Measurements from ENCODE around the gene PREPL. TPM values are rescaled to one million over a fixed set of nuclear protein-coding genes. Genes with fewer than 3 reads are reported as not detected.

PREPL gene
- total and polyA plus RNA-seq, 2 of the 13 experiments (the other 11 are each of a cell fraction or from before 2014, with no cell fraction given), result 19.7 to 34.3 TPM

- TF ChIP-seq ZFP90 (CRISPR knock-in tag; IDR thresholded peaks at IDR 0.05; ENCODE audit: borderline replicate concordance), result no peak; the same call in 1 of the 2 replicates
- TF ChIP-seq ZFP82 (CRISPR knock-in tag; IDR thresholded peaks at IDR 0.05; ENCODE audit: borderline replicate concordance), result no peak; the same call in 1 of the 2 replicates
- TF ChIP-seq PHF5A (CRISPR knock-in tag; IDR thresholded peaks at IDR 0.05; ENCODE audit: low read depth, unreplicated experiment), result peak; percentile 21
- no peak for TF ChIP-seq ZNF543 (CRISPR knock-in tag; IDR thresholded peaks at IDR 0.05)
- peak; percentile 50 for TF ChIP-seq MAZ (IDR thresholded peaks at IDR 0.05; ENCODE audit: borderline replicate concordance, low read depth, low read length)
- peak; percentile 93 for TF ChIP-seq MAZ (CRISPR knock-in tag; IDR thresholded peaks at IDR 0.05; ENCODE audit: low read depth)
- TF ChIP-seq HBP1 (CRISPR knock-in tag; IDR thresholded peaks at IDR 0.05; ENCODE audit: low read depth), result peak; percentile 92; the same call in 1 of the 2 replicates
- TF ChIP-seq ZNF512B (CRISPR knock-in tag; IDR thresholded peaks at IDR 0.05; ENCODE audit: borderline replicate concordance), result no peak
- no peak for TF ChIP-seq JARID2 (CRISPR knock-in tag; IDR thresholded peaks at IDR 0.05; ENCODE audit: insufficient replicate concordance)
- TF ChIP-seq IRF2 (CRISPR knock-in tag; IDR thresholded peaks at IDR 0.05), result peak; percentile 90
- peak; percentile 70; the same call in 1 of the 2 replicates for TF ChIP-seq ZNF256 (CRISPR knock-in tag; conservative IDR thresholded peaks at IDR 0.05)
- TF ChIP-seq KLF9 (CRISPR knock-in tag; IDR thresholded peaks at IDR 0.05; ENCODE audit: low read depth), result peak; percentile 71; the same call in 1 of the 2 replicates
- TF ChIP-seq E2F5 (CRISPR knock-in tag; conservative IDR thresholded peaks at IDR 0.05), result peak; percentile 60; the same call in 1 of the 2 replicates
- TF ChIP-seq ZNF34 (CRISPR knock-in tag; IDR thresholded peaks at IDR 0.05; ENCODE audit: borderline replicate concordance), result no peak
- TF ChIP-seq FOXP4 (CRISPR knock-in tag; IDR thresholded peaks at IDR 0.05), result peak; percentile 65
- peak; percentile 56 for TF ChIP-seq ZNF773 (CRISPR knock-in tag; IDR thresholded peaks at IDR 0.05; ENCODE audit: borderline replicate concordance)
- peak; percentile 95 for TF ChIP-seq GABPB1 (CRISPR knock-in tag; IDR thresholded peaks at IDR 0.05)
- TF ChIP-seq AHR (CRISPR knock-in tag; IDR thresholded peaks at IDR 0.05), result peak; percentile 42; the same call in 1 of the 2 replicates
- TF ChIP-seq HOMEZ (CRISPR knock-in tag; IDR thresholded peaks at IDR 0.05; ENCODE audit: low read depth), result peak; percentile 66
- no peak for TF ChIP-seq NR3C1 (CRISPR knock-in tag; IDR thresholded peaks at IDR 0.05)
Observed at GRCh38 chr2:44361330-44362206, at the start of gene PREPL, which contains the start of gene CAMKMT (continued).
